ENCODE data around the gene TACR1. TPM values are rescaled to one million over a fixed set of nuclear protein-coding genes. Genes with fewer than 3 reads are reported as not detected.

Gene TACR1
- total and polyA plus RNA-seq, 4 experiments from 2014 or later: 0.11 TPM; not detected in 3

GRCh38 chr2:75089471-75089870 is 109.8 kb downstream of the TACR1 start:
- Mint-ChIP-seq H3K27ac (no peak overlapping the region), H3K36me3 (peaks cover 1 to 7% of the 10 kb centered on the region in 2 donors), H3K4me3 (no peak overlapping the region), H3K4me1 (no peaks in the 10 kb centered on the region), H3K9me3 (peaks cover 0 to 5% (median 0%) of the 10 kb centered on the region in 8 donors), H3K27me3 (no peaks in the 10 kb centered on the region)
- POLR2A ChIA-PET (ENCODE audit: partially characterized antibody): no interaction called here
- H3K4me1 ChIP-seq (ENCODE audit: insufficient read depth, low read length): no peaks in the 10 kb centered on the region
- H3K9me3 ChIP-seq (ENCODE audit: control insufficient read depth in 1 of 2, low read length in 2 of 2): no peaks in the 10 kb centered on the region
- H3K27me3 ChIP-seq (ENCODE audit: insufficient read depth, low read length): no peaks in the 10 kb centered on the region
- no peaks in the 10 kb centered on the region for H3K36me3 ChIP-seq (ENCODE audit: insufficient read depth, low read length)
- intact Hi-C loops (cut with micrococcal nuclease): no loop called here
- H3K4me3 ChIP-seq (ENCODE audit: low read length in 2 of 2): no peak overlapping the region
- no peak overlapping the region for H3K27ac ChIP-seq (ENCODE audit: low read depth, low read length)
- CTCF ChIA-PET (ENCODE audit: partially characterized antibody): no interaction called here
- DNase-seq: no peak

- Mint-ChIP-seq H3K27me3 (no peaks in the 10 kb centered on the region), H3K4me1 (no peaks in the 10 kb centered on the region), H3K27ac (no peak overlapping the region), H3K36me3 (peaks cover 1 to 7% of the 10 kb centered on the region in 2 donors), H3K9me3 (peaks cover 0 to 5% (median 0%) of the 10 kb centered on the region in 8 donors), H3K4me3 (no peak overlapping the region)
- H3K27ac ChIP-seq (ENCODE audit: low read depth, low read length): no peak overlapping the region
- POLR2A ChIA-PET (ENCODE audit: partially characterized antibody): no interaction called here
- CTCF ChIA-PET (ENCODE audit: partially characterized antibody): no interaction called here
- DNase-seq: no peak
- no peaks in the 10 kb centered on the region for H3K4me1 ChIP-seq (ENCODE audit: insufficient read depth, low read length)
- H3K9me3 ChIP-seq (ENCODE audit: control insufficient read depth in 1 of 2, low read length in 2 of 2): no peaks in the 10 kb centered on the region
- intact Hi-C loops (cut with micrococcal nuclease): no loop called here
- H3K36me3 ChIP-seq (ENCODE audit: insufficient read depth, low read length): no peaks in the 10 kb centered on the region
- no peaks in the 10 kb centered on the region for H3K27me3 ChIP-seq (ENCODE audit: insufficient read depth, low read length)
- no peak overlapping the region for H3K4me3 ChIP-seq (ENCODE audit: low read length in 2 of 2)
These were observed 110.5 kb downstream of the TACR1 start for GRCh38 chr2:75088791-75089190.

GRCh38 chr2:75087736-75088135 is 111.6 kb downstream of the TACR1 start:
- no peaks in the 10 kb centered on the region for H3K27me3 ChIP-seq (ENCODE audit: insufficient read depth, low read length)
- DNase-seq: no peak
- no peaks in the 10 kb centered on the region for H3K9me3 ChIP-seq (ENCODE audit: control insufficient read depth in 1 of 2, low read length in 2 of 2)
- H3K36me3 ChIP-seq (ENCODE audit: insufficient read depth, low read length): no peaks in the 10 kb centered on the region
- H3K36me3 Mint-ChIP-seq: peaks cover 1 to 7% of the 10 kb centered on the region in 2 donors
- H3K27ac ChIP-seq (ENCODE audit: low read depth, low read length): no peak overlapping the region
- CTCF ChIA-PET (ENCODE audit: partially characterized antibody): no interaction called here
- POLR2A ChIA-PET (ENCODE audit: partially characterized antibody): no interaction called here
- H3K4me3 ChIP-seq (ENCODE audit: low read length in 2 of 2): no peak overlapping the region
- peaks cover 0 to 5% (median 0%) of the 10 kb centered on the region in 8 donors for H3K9me3 Mint-ChIP-seq
- H3K4me1 Mint-ChIP-seq: no peaks in the 10 kb centered on the region
- no peak overlapping the region for H3K4me3 Mint-ChIP-seq
- no peaks in the 10 kb centered on the region for H3K4me1 ChIP-seq (ENCODE audit: insufficient read depth, low read length)
- no peak overlapping the region for H3K27ac Mint-ChIP-seq
- no peaks in the 10 kb centered on the region for H3K27me3 Mint-ChIP-seq
- intact Hi-C loops (cut with micrococcal nuclease): no loop called here

- no peak overlapping the region for H3K27ac ChIP-seq (ENCODE audit: low read depth, low read length)
- H3K27me3 Mint-ChIP-seq: no peaks in the 10 kb centered on the region
- no peaks in the 10 kb centered on the region for H3K4me1 ChIP-seq (ENCODE audit: insufficient read depth, low read length)
- intact Hi-C loops (cut with micrococcal nuclease): no loop called here
- ChIA-PET POLR2A (ENCODE audit: partially characterized antibody) (no interaction called here), CTCF (ENCODE audit: partially characterized antibody) (no interaction called here)
- H3K27ac Mint-ChIP-seq: no peak overlapping the region
- no peaks in the 10 kb centered on the region for H3K27me3 ChIP-seq (ENCODE audit: insufficient read depth, low read length)
- no peaks in the 10 kb centered on the region for H3K36me3 ChIP-seq (ENCODE audit: insufficient read depth, low read length)
- H3K4me3 ChIP-seq (ENCODE audit: low read length in 2 of 2): no peak overlapping the region
- H3K9me3 ChIP-seq (ENCODE audit: control insufficient read depth in 1 of 2, low read length in 2 of 2): no peaks in the 10 kb centered on the region
- H3K4me3 Mint-ChIP-seq: no peak overlapping the region
- H3K36me3 Mint-ChIP-seq: peaks cover 0 to 5% of the 10 kb centered on the region in 2 donors
- H3K9me3 Mint-ChIP-seq: peaks cover 0 to 5% (median 0%) of the 10 kb centered on the region in 8 donors
- DNase-seq: no peak
- no peaks in the 10 kb centered on the region for H3K4me1 Mint-ChIP-seq
These were observed 119.7 kb downstream of the TACR1 start for GRCh38 chr2:75079575-75079974.

GRCh38 chr2:75077909-75078308 is 121.4 kb downstream of the TACR1 start:
- Histone ChIP-seq H3K4me1 (ENCODE audit: insufficient read depth, low read length) (no peaks in the 10 kb centered on the region), H3K36me3 (ENCODE audit: insufficient read depth, low read length) (no peaks in the 10 kb centered on the region), H3K4me3 (ENCODE audit: low read length in 2 of 2) (no peak overlapping the region), H3K9me3 (ENCODE audit: control insufficient read depth in 1 of 2, low read length in 2 of 2) (no peaks in the 10 kb centered on the region), H3K27me3 (ENCODE audit: insufficient read depth, low read length) (no peaks in the 10 kb centered on the region), H3K27ac (ENCODE audit: low read depth, low read length) (no peak overlapping the region)
- POLR2A ChIA-PET (ENCODE audit: partially characterized antibody): no interaction called here
- Mint-ChIP-seq H3K27me3 (no peaks in the 10 kb centered on the region), H3K27ac (peak overlapping the region in 1 of 7 donors; percentile 14), H3K4me1 (no peaks in the 10 kb centered on the region), H3K4me3 (no peak overlapping the region), H3K9me3 (peaks cover 0 to 5% (median 0%) of the 10 kb centered on the region in 8 donors), H3K36me3 (peaks cover 0 to 5% of the 10 kb centered on the region in 2 donors)
- intact Hi-C loops (cut with micrococcal nuclease): no loop called here
- no peak for DNase-seq
- CTCF ChIA-PET (ENCODE audit: partially characterized antibody): interaction anchor here (4.4 kb wide), 1 partner anchor 13 kb away, joined by 28 read pairs; no protein-coding TSS in a partner anchor

- CTCF ChIA-PET (ENCODE audit: partially characterized antibody): interaction anchor here (4.4 kb wide), 1 partner anchor 11 kb away, joined by 28 read pairs; no protein-coding TSS in a partner anchor
- Mint-ChIP-seq H3K4me1 (no peaks in the 10 kb centered on the region), H3K27me3 (no peaks in the 10 kb centered on the region), H3K4me3 (no peak overlapping the region), H3K36me3 (peaks cover 0 to 5% of the 10 kb centered on the region in 2 donors), H3K27ac (no peak overlapping the region), H3K9me3 (no peaks in the 10 kb centered on the region)
- Histone ChIP-seq H3K36me3 (ENCODE audit: insufficient read depth, low read length) (no peaks in the 10 kb centered on the region), H3K27me3 (ENCODE audit: insufficient read depth, low read length) (no peaks in the 10 kb centered on the region), H3K4me1 (ENCODE audit: insufficient read depth, low read length) (no peaks in the 10 kb centered on the region), H3K27ac (ENCODE audit: low read depth, low read length) (no peak overlapping the region), H3K4me3 (ENCODE audit: low read length in 2 of 2) (no peak overlapping the region), H3K9me3 (ENCODE audit: control insufficient read depth in 1 of 2, low read length in 2 of 2) (no peaks in the 10 kb centered on the region)
- no peak for DNase-seq
- intact Hi-C loops (cut with micrococcal nuclease): no loop called here
- POLR2A ChIA-PET (ENCODE audit: partially characterized antibody): no interaction called here
These were observed 123.2 kb downstream of the TACR1 start for GRCh38 chr2:75076088-75076487.

- no peaks in the 10 kb centered on the region for H3K36me3 ChIP-seq (ENCODE audit: insufficient read depth, low read length)
- H3K9me3 ChIP-seq (ENCODE audit: control insufficient read depth in 1 of 2, low read length in 2 of 2): no peaks in the 10 kb centered on the region
- no peak for DNase-seq
- no peak overlapping the region for H3K27ac Mint-ChIP-seq
- H3K4me1 Mint-ChIP-seq: no peaks in the 10 kb centered on the region
- ChIA-PET CTCF (ENCODE audit: partially characterized antibody) (interaction anchor here (4.4 kb wide), 1 partner anchor 10 kb away, joined by 28 read pairs; no protein-coding TSS in a partner anchor), POLR2A (ENCODE audit: partially characterized antibody) (no interaction called here)
- no peak overlapping the region for H3K4me3 Mint-ChIP-seq
- no peaks in the 10 kb centered on the region for H3K27me3 Mint-ChIP-seq
- peaks cover 0 to 5% of the 10 kb centered on the region in 2 donors for H3K36me3 Mint-ChIP-seq
- no peak overlapping the region for H3K27ac ChIP-seq (ENCODE audit: low read depth, low read length)
- no peaks in the 10 kb centered on the region for H3K4me1 ChIP-seq (ENCODE audit: insufficient read depth, low read length)
- H3K9me3 Mint-ChIP-seq: no peaks in the 10 kb centered on the region
- no peaks in the 10 kb centered on the region for H3K27me3 ChIP-seq (ENCODE audit: insufficient read depth, low read length)
- intact Hi-C loops (cut with micrococcal nuclease): no loop called here
- no peak overlapping the region for H3K4me3 ChIP-seq (ENCODE audit: low read length in 2 of 2)
These were observed 124.6 kb downstream of the TACR1 start for GRCh38 chr2:75074708-75075107.

- H3K4me3 Mint-ChIP-seq: no peak overlapping the region
- ChIA-PET POLR2A (ENCODE audit: partially characterized antibody) (no interaction called here), CTCF (ENCODE audit: partially characterized antibody) (interaction anchor here (4.4 kb wide), 1 partner anchor 9 kb away, joined by 28 read pairs; no protein-coding TSS in a partner anchor)
These were observed 125.1 kb downstream of the TACR1 start for GRCh38 chr2:75074228-75074627.

More at GRCh38 chr2:75074228-75074627, 125.1 kb downstream of the TACR1 start:
- H3K36me3 ChIP-seq (ENCODE audit: insufficient read depth, low read length): no peaks in the 10 kb centered on the region
- Mint-ChIP-seq H3K27ac (no peak overlapping the region), H3K36me3 (peaks cover 0 to 1% of the 10 kb centered on the region in 2 donors), H3K9me3 (no peaks in the 10 kb centered on the region), H3K4me1 (no peaks in the 10 kb centered on the region), H3K27me3 (no peaks in the 10 kb centered on the region)
- DNase-seq: no peak
- H3K9me3 ChIP-seq (ENCODE audit: control insufficient read depth in 1 of 2, low read length in 2 of 2): no peaks in the 10 kb centered on the region
- no peaks in the 10 kb centered on the region for H3K4me1 ChIP-seq (ENCODE audit: insufficient read depth, low read length)
- H3K27ac ChIP-seq (ENCODE audit: low read depth, low read length): no peak overlapping the region
- H3K4me3 ChIP-seq (ENCODE audit: low read length in 2 of 2): no peak overlapping the region
- intact Hi-C loops (cut with micrococcal nuclease): no loop called here
- H3K27me3 ChIP-seq (ENCODE audit: insufficient read depth, low read length): no peaks in the 10 kb centered on the region

Data from CD4-positive, alpha-beta memory T cell (primary cell).